ENCODE data around the gene TMEM185B.
"Not testable (repeated sequence)": the region's sequence is repeated elsewhere in the genome, so short reads cannot be mapped to it uniquely, and the experiment has no call there.

TMEM185B gene

GRCh38 chr2:120206022-120206581 lies 17.1 kb downstream of the TMEM185B start:
- DNase-seq (ENCODE audit: low read depth): no peak

GRCh38 chr2:120204945-120205670 lies 18.1 kb downstream of the TMEM185B start:
- DNase-seq (ENCODE audit: low read depth): no peak

GRCh38 chr2:120204417-120204816 lies 18.8 kb downstream of the TMEM185B start:
- DNase-seq (ENCODE audit: low read depth): no peak

- DNase-seq (ENCODE audit: low read depth): no peak
These were observed 19.2 kb downstream of the TMEM185B start for GRCh38 chr2:120204022-120204405.

GRCh38 chr2:120203251-120204021 lies 19.8 kb downstream of the TMEM185B start:
- DNase-seq (ENCODE audit: low read depth): no peak

GRCh38 chr2:120199817-120200459 lies 23.3 kb downstream of the TMEM185B start:
- DNase-seq (ENCODE audit: low read depth): not testable (repeated sequence)

- DNase-seq (ENCODE audit: low read depth): no peak
These were observed 27.6 kb downstream of the TMEM185B start for GRCh38 chr2:120195553-120195952.

GRCh38 chr2:120192280-120192679 lies 30.9 kb downstream of the TMEM185B start:
- DNase-seq (ENCODE audit: low read depth): no peak

GRCh38 chr2:120189189-120189588 lies 34.0 kb downstream of the TMEM185B start:
- DNase-seq (ENCODE audit: low read depth): no peak

- DNase-seq (ENCODE audit: low read depth): no peak
These were observed 41.1 kb downstream of the TMEM185B start for GRCh38 chr2:120182019-120182560.

- no peak for DNase-seq (ENCODE audit: low read depth)
These were observed 43.1 kb downstream of the TMEM185B start for GRCh38 chr2:120180066-120180465.

- DNase-seq (ENCODE audit: low read depth): no peak
These were observed 43.8 kb downstream of the TMEM185B start for GRCh38 chr2:120179396-120179795.

- no peak for DNase-seq (ENCODE audit: low read depth)
These were observed 45.2 kb downstream of the TMEM185B start for GRCh38 chr2:120177973-120178372.

- no peak for DNase-seq (ENCODE audit: low read depth)
These were observed 46.1 kb downstream of the TMEM185B start for GRCh38 chr2:120177001-120177621.

- DNase-seq (ENCODE audit: low read depth): no peak
These were observed 46.7 kb downstream of the TMEM185B start for GRCh38 chr2:120176526-120176925.

GRCh38 chr2:120174963-120175581 lies 48.1 kb downstream of the TMEM185B start:
- peak; percentile 40 for DNase-seq (ENCODE audit: low read depth)

Data from GM04504 (cell line).